ENCODE measurements around the gene IL31RA. TPM values are rescaled to one million over a fixed set of nuclear protein-coding genes. Genes with fewer than 3 reads are reported as not detected.

The IL31RA gene
- total RNA-seq, 2 donors from 2014 or later, result 2.3 to 3.0 TPM

GRCh38 chr5:55848783-55849182 lies 2.4 kb upstream of the IL31RA start:
- no peak overlapping the region for H3K4me3 Mint-ChIP-seq
- H3K27me3 Mint-ChIP-seq, result peaks cover 24 to 44% of the 10 kb centered on the region in 2 donors
- H3K27ac Mint-ChIP-seq, result no peak overlapping the region
- no peaks in the 10 kb centered on the region for H3K36me3 Mint-ChIP-seq
- DNase-seq (ENCODE audit: low spot score), result no peak
- no peak for ATAC-seq
- H3K9me3 Mint-ChIP-seq, result peaks cover 3% of the 10 kb centered on the region
- peaks cover 20 to 25% of the 10 kb centered on the region in 2 donors for H3K4me1 Mint-ChIP-seq (ENCODE audit: low read depth in 2 of 2)

- Mint-ChIP-seq H3K4me3 (no peak overlapping the region), H3K27me3 (peaks cover 28 to 36% of the 10 kb centered on the region in 2 donors), H3K36me3 (no peaks in the 10 kb centered on the region), H3K27ac (peak overlapping the region in 1 of 2 donors; percentile 1), H3K9me3 (peaks cover 3% of the 10 kb centered on the region), H3K4me1 (ENCODE audit: low read depth in 2 of 2) (peaks cover 36 to 39% of the 10 kb centered on the region in 2 donors)
- ATAC-seq (no peak), DNase-seq (ENCODE audit: low spot score) (no peak)
These were observed 470 bp downstream of the IL31RA start for GRCh38 chr5:55851675-55851979.

DNA sequence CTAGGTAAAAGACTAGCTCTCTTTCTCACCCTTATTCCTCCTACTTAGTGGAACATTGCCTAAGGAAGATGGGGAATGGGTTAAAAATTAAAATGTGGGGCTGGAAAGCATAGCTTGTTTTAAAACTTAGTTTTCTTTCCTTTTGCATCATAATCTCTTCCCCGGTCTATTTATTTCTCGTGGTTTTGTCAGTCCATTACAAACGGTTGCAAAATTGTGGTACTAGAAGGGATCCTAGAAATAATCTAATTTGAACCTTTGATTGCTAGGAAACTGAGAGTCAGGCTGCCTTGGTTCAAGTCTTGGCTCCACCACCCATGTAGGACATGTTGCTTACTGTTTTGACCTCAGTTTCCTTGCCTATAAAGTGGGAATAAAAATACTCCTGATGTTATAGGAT lies 1.3 kb downstream of the IL31RA start:
- peaks cover 3% of the 10 kb centered on the region for H3K9me3 Mint-ChIP-seq
- H3K27me3 Mint-ChIP-seq, result peaks cover 28 to 36% of the 10 kb centered on the region in 2 donors
- no peaks in the 10 kb centered on the region for H3K36me3 Mint-ChIP-seq
- DNase-seq (ENCODE audit: low spot score) (no peak), ATAC-seq (no peak)
- peak overlapping the region; percentile 34 to 57 for H3K27ac Mint-ChIP-seq
- peak overlapping the region; percentile 38 for H3K4me3 Mint-ChIP-seq
- H3K4me1 Mint-ChIP-seq (ENCODE audit: low read depth in 2 of 2), result peaks cover 42 to 48% of the 10 kb centered on the region in 2 donors

GRCh38 chr5:55853041-55853670 lies 2.0 kb downstream of the IL31RA start:
- ATAC-seq (peak in 1 of 2 donors; percentile 41), DNase-seq (ENCODE audit: low spot score) (no peak)
- Mint-ChIP-seq H3K9me3 (no peaks in the 10 kb centered on the region), H3K4me1 (ENCODE audit: low read depth in 2 of 2) (peaks cover 45 to 52% of the 10 kb centered on the region in 2 donors), H3K27me3 (peaks cover 26 to 34% of the 10 kb centered on the region in 2 donors), H3K4me3 (peak overlapping the region; percentile 38), H3K27ac (peak overlapping the region; percentile 34 to 57), H3K36me3 (no peaks in the 10 kb centered on the region)

DNA sequence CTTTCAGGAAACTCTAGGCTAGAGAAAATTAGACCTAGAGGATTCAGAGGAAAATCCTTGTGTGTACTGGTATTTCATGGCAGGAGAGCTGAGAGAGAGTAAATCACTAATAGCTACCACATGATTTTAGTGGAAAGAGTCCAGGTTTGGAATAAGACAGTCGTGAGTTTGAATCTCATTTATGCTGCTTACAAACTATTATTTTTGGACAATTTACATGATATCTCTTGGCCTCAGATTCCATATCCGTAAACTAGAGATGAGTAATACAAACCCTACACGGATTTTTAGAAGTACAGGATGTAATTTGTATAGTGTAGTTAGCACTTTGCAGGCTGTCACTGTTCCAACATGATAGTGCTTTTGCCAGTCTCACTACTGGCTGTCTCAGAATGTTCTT lies 2.7 kb downstream of the IL31RA start:
- H3K9me3 Mint-ChIP-seq, result no peaks in the 10 kb centered on the region
- peak overlapping the region; percentile 38 for H3K4me3 Mint-ChIP-seq
- H3K4me1 Mint-ChIP-seq (ENCODE audit: low read depth in 2 of 2), result peaks cover 45 to 48% of the 10 kb centered on the region in 2 donors
- H3K36me3 Mint-ChIP-seq, result no peaks in the 10 kb centered on the region
- no peak for DNase-seq (ENCODE audit: low spot score)
- H3K27ac Mint-ChIP-seq, result peak overlapping the region in 1 of 2 donors; percentile 57
- ATAC-seq, result no peak
- H3K27me3 Mint-ChIP-seq, result peaks cover 29 to 38% of the 10 kb centered on the region in 2 donors

GRCh38 chr5:55855509-55855908 lies 4.4 kb downstream of the IL31RA start:
- Mint-ChIP-seq H3K4me3 (peak overlapping the region; percentile 65), H3K36me3 (no peaks in the 10 kb centered on the region), H3K4me1 (ENCODE audit: low read depth in 2 of 2) (peaks cover 38 to 42% of the 10 kb centered on the region in 2 donors), H3K27ac (peak overlapping the region; percentile 75 to 88), H3K27me3 (peaks cover 21 to 26% of the 10 kb centered on the region in 2 donors), H3K9me3 (no peaks in the 10 kb centered on the region)
- peak; percentile 17 to 43 for ATAC-seq
- DNase-seq (ENCODE audit: low spot score), result no peak

DNA sequence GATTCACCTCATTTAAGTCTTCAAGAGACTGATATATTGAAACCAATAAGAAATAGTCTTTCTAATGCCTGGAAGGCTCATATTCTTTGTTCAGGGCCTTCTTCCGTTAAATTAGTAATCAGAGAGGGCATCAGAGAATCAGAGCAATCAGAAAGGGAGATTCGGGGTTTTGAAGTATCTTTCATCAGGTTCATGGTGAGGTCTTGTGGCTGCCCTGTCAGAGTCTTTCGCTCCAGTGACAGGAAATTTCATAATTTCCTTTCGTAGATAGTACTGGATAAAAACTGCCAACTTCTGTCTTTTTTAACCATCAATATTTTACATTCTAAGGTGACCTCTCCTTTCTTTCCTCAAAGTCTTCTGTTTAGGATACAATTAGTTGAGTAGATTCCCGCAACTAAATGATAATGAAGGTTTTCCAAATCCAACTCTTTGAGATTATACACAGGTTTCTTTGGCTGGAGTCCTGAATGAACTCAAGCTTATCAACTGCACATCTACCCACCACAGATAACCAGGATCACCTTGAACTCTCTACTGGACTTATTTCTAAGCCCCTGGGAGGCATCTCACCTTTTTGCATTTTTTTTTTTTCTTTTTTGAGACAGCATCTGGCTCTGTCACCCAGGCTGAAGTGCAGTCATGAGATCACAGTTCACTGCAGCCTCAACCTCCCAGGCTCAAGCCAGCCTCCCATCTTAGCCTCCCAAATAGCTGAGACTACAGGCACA lies 5.5 kb downstream of the IL31RA start:
- DNase-seq (ENCODE audit: low spot score), result no peak

GRCh38 chr5:55857247-55857640 lies 6.1 kb downstream of the IL31RA start:
- peaks cover 35 to 36% of the 10 kb centered on the region in 2 donors for H3K4me1 Mint-ChIP-seq (ENCODE audit: low read depth in 2 of 2)
- peak overlapping the region; percentile 65 for H3K4me3 Mint-ChIP-seq
- peak overlapping the region; percentile 75 to 88 for H3K27ac Mint-ChIP-seq
- ATAC-seq (no peak), DNase-seq (ENCODE audit: low spot score) (no peak)
- H3K27me3 Mint-ChIP-seq, result peaks cover 17 to 19% of the 10 kb centered on the region in 2 donors
- H3K36me3 Mint-ChIP-seq, result no peaks in the 10 kb centered on the region
- H3K9me3 Mint-ChIP-seq, result no peaks in the 10 kb centered on the region

More for the DNA sequence above, 5.5 kb downstream of the IL31RA start:
- ATAC-seq, result peak; percentile 85
- Mint-ChIP-seq H3K9me3 (no peaks in the 10 kb centered on the region), H3K27me3 (peaks cover 18 to 21% of the 10 kb centered on the region in 2 donors), H3K36me3 (no peaks in the 10 kb centered on the region), H3K4me3 (peak overlapping the region; percentile 65), H3K4me1 (ENCODE audit: low read depth in 2 of 2) (peaks cover 36 to 38% of the 10 kb centered on the region in 2 donors), H3K27ac (peak overlapping the region; percentile 75 to 88)

- H3K4me3 Mint-ChIP-seq, result no peak overlapping the region
- H3K9me3 Mint-ChIP-seq, result no peaks in the 10 kb centered on the region
- H3K27me3 Mint-ChIP-seq, result peaks cover 17 to 19% of the 10 kb centered on the region in 2 donors
- peak overlapping the region in 1 of 2 donors; percentile 88 for H3K27ac Mint-ChIP-seq
- DNase-seq (ENCODE audit: low spot score) (no peak), ATAC-seq (no peak)
- H3K4me1 Mint-ChIP-seq (ENCODE audit: low read depth in 2 of 2), result peaks cover 29% of the 10 kb centered on the region in 2 donors
- H3K36me3 Mint-ChIP-seq, result no peaks in the 10 kb centered on the region
These were observed 6.9 kb downstream of the IL31RA start for GRCh38 chr5:55858104-55858503.

GRCh38 chr5:55860288-55860687 lies 9.1 kb downstream of the IL31RA start:
- ATAC-seq (no peak), DNase-seq (ENCODE audit: low spot score) (no peak)
- Mint-ChIP-seq H3K27ac (no peak overlapping the region), H3K36me3 (no peaks in the 10 kb centered on the region), H3K4me1 (ENCODE audit: low read depth in 2 of 2) (peaks cover 23 to 26% of the 10 kb centered on the region in 2 donors), H3K27me3 (peaks cover 15 to 19% of the 10 kb centered on the region in 2 donors), H3K4me3 (no peak overlapping the region), H3K9me3 (no peaks in the 10 kb centered on the region)

DNA sequence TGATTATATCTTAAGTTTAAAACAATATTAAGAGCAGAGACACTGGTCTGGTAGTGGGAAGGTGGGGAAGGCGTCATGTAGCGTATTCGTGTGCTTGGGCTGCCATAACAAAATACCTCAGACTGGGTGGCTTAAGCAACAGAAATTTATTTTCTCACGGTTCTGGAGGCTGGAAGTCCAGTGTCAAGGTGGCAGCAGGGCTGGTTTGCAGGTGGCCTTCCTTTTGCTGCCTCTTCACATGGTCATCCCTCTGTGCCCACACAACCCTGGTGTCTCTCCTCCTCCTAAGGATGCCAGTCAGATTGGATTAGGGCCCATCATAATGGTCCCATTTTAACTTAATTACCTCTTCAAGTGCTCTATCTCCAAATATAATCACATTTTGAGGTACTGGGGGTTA lies 9.6 kb downstream of the IL31RA start:
- DNase-seq (ENCODE audit: low spot score) (no peak), ATAC-seq (no peak)
- Mint-ChIP-seq H3K36me3 (no peaks in the 10 kb centered on the region), H3K27ac (no peak overlapping the region), H3K4me3 (no peak overlapping the region), H3K9me3 (no peaks in the 10 kb centered on the region), H3K4me1 (ENCODE audit: low read depth in 2 of 2) (peaks cover 18 to 22% of the 10 kb centered on the region in 2 donors), H3K27me3 (peaks cover 12 to 19% of the 10 kb centered on the region in 2 donors)

DNA sequence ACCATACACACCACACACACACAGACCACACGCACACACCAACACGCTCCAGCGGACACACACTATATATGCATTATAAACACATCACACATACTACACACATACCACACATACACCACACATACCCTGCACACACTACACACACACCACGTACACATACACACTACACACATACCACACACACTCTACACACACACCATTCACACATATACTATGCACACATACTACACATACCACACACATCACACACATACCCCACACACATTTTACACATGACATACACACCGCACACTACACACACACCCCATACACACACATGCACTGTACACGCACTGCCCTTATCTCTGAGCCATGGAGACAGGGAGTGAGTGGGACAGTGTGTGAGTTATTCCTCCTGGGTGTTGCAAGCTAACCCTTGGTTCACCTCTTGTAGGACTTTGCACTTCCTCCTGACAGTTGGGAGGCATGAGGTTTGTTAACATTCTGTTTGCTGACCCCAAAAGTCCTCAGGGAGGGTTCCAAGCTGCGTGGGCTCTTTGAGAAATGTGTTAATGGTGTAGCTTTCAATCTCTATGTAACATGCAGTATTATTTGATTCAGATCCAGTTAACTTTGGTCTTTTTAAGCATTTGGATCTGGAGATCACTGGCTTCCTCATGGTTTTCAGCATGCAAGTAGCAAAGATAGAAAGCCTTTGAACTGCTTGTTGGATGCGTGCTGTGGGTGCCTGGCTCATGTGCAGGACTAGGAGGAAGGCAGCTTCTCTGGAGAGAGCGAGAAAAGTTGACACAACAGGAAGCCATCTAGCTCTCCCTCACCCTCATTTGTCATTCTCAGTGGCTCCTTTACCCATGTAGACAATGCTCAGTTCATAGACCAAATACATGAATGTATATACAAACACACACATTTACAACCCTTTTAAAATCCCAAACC lies 13.7 kb downstream of the IL31RA start:
- H3K27ac Mint-ChIP-seq, result no peak overlapping the region
- no peak for DNase-seq (ENCODE audit: low spot score)
- H3K9me3 Mint-ChIP-seq, result no peaks in the 10 kb centered on the region
- ATAC-seq, result peak; percentile 18 to 21
- H3K4me3 Mint-ChIP-seq, result no peak overlapping the region
- no peaks in the 10 kb centered on the region for H3K36me3 Mint-ChIP-seq
- no peaks in the 10 kb centered on the region for H3K4me1 Mint-ChIP-seq (ENCODE audit: low read depth in 2 of 2)
- H3K27me3 Mint-ChIP-seq, result peaks cover 4 to 7% of the 10 kb centered on the region in 2 donors

DNA sequence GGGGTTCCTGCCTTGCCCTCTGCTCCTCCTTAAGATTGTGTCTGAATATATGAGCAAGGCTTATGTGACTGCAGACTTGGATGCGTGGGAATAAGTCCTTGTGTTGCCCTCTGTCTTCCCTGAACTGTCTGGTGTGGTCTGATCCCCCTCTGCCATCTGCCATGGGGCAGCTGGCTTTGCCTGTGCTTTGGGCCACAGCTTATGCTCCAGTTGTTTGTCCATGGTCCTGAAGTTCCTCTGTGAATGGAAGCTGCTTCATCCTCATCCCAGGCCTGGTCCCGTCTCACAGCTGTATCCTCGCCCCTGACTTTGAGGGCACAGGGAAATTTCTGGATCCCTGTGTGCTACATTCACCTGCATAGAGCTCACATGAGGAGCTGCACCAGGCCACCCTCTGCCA lies 14.7 kb downstream of the IL31RA start:
- no peak overlapping the region for H3K4me3 Mint-ChIP-seq
- no peaks in the 10 kb centered on the region for H3K4me1 Mint-ChIP-seq (ENCODE audit: low read depth in 2 of 2)
- peaks cover 4 to 7% of the 10 kb centered on the region in 2 donors for H3K27me3 Mint-ChIP-seq
- H3K9me3 Mint-ChIP-seq, result no peaks in the 10 kb centered on the region
- no peak for ATAC-seq
- no peaks in the 10 kb centered on the region for H3K36me3 Mint-ChIP-seq
- H3K27ac Mint-ChIP-seq, result no peak overlapping the region
- DNase-seq (ENCODE audit: low spot score), result no peak

Data from natural killer cell treated with Interleukin-12 subunit alpha and Interleukin-12 subunit beta and Interleukin-15 and Interleukin-18, amount 100 ng/mL, for 72 hours (primary cell).